Smooth muscle cell (in vitro differentiated cells): ENCODE data around the gene ANKRD22. TPM values are rescaled to one million over a fixed set of nuclear protein-coding genes. Genes with fewer than 3 reads are reported as not detected.

Experiments used
- DNase-seq: peaks from one replicate; lab custom pipeline; 2025; ENCODE audit not compliant: unreplicated experiment; lab: John Stamatoyannopoulos, UW
- H2AFZ ChIP-seq: fragments of 200-600 bp; sonication (generic); 2 replicates; pipeline ENCODE4 v1.6.0; 2016; ENCODE audit warnings: antibody characterized with exemption, low read depth, mild to moderate bottlenecking
- H3F3A ChIP-seq: fragments of 200-600 bp; sonication (generic); 2 replicates; pipeline ENCODE4 v1.6.0; 2017; ENCODE audit warnings: antibody characterized with exemption, low read depth
- H3K27ac ChIP-seq: fragments of 200-600 bp; sonication (generic); 2 replicates; pipeline ENCODE4 v1.5.1; 2016; ENCODE audit warnings: low read depth, mild to moderate bottlenecking
- H3K27me3 ChIP-seq: fragments of 200-600 bp; sonication (generic); 2 replicates; pipeline ENCODE4 v1.6.1; 2016; ENCODE audit warnings: low read depth, mild to moderate bottlenecking
- H3K36me3 ChIP-seq: fragments of 200-600 bp; sonication (generic); 2 replicates; pipeline ENCODE4 v1.5.1; 2016; ENCODE audit warnings: low read depth
- H3K4me1 ChIP-seq: fragments of 200-600 bp; sonication (generic); 2 replicates; pipeline ENCODE4 v1.5.1; 2016; ENCODE audit warnings: low read depth
- H3K4me2 ChIP-seq: fragments of 200-600 bp; sonication (generic); 2 replicates; pipeline ENCODE4 v1.6.0; 2016; ENCODE audit warnings: mild to moderate bottlenecking
- H3K4me3 ChIP-seq: fragments of 200-600 bp; sonication (generic); 2 replicates; pipeline ENCODE4 v1.5.1; 2016; ENCODE audit warnings: mild to moderate bottlenecking
- H3K79me2 ChIP-seq: fragments of 200-600 bp; sonication (generic); 2 replicates; pipeline ENCODE4 v1.6.0; 2016; ENCODE audit warnings: low read depth, mild to moderate bottlenecking
- H3K9ac ChIP-seq: fragments of 200-600 bp; sonication (generic); 2 replicates; pipeline ENCODE4 v1.6.0; 2016; ENCODE audit warnings: low read depth
- H3K9me3 ChIP-seq: fragments of 200-600 bp; sonication (generic); replicated peaks from 2 replicates; pipeline ENCODE4 v1.5.1; 2016; ENCODE audit warnings: low read depth
- H4K20me1 ChIP-seq: fragments of 200-600 bp; sonication (generic); 2 replicates; pipeline ENCODE4 v1.6.0; 2016; ENCODE audit warnings: low read depth
- WGBS: methylation state at CpG from one replicate; pipeline ENCODE4 v1.1.7; 2016; ENCODE audit warnings: low lambda C conversion rate; 5-methylcytosine and 5-hydroxymethylcytosine counted together
- polyA plus RNA-seq: library from polyadenylated mRNA; unstranded; fragments of >200 nt; fragmentation: Nextera tagmentation; extraction: Ambion mirVana; gene quantifications from 2 replicates; pipeline ENCODE4 v1.2.1, GENCODE V29; 2016
- total RNA-seq: library from RNA; depleted of rRNA; stranded (reverse); fragments of >200 nt; gene quantifications from 2 replicates; pipeline ENCODE4 v1.2.3, GENCODE V29; 2014
- TF ChIP-seq, protein P1 (sequence below): fragments of 200-600 bp; sonication (generic); IDR thresholded peaks from 2 replicates; pipeline ENCODE4 v1.5.1; 2017; ENCODE audit warnings: borderline replicate concordance, mild to moderate bottlenecking, antibody characterized with exemption; ENCODE audit not compliant: insufficient read depth, poor library complexity, severe bottlenecking

Gene ANKRD22
- total and polyA plus RNA-seq, 2 experiments from 2014 or later: 1.9 to 3.4 TPM

DNA sequence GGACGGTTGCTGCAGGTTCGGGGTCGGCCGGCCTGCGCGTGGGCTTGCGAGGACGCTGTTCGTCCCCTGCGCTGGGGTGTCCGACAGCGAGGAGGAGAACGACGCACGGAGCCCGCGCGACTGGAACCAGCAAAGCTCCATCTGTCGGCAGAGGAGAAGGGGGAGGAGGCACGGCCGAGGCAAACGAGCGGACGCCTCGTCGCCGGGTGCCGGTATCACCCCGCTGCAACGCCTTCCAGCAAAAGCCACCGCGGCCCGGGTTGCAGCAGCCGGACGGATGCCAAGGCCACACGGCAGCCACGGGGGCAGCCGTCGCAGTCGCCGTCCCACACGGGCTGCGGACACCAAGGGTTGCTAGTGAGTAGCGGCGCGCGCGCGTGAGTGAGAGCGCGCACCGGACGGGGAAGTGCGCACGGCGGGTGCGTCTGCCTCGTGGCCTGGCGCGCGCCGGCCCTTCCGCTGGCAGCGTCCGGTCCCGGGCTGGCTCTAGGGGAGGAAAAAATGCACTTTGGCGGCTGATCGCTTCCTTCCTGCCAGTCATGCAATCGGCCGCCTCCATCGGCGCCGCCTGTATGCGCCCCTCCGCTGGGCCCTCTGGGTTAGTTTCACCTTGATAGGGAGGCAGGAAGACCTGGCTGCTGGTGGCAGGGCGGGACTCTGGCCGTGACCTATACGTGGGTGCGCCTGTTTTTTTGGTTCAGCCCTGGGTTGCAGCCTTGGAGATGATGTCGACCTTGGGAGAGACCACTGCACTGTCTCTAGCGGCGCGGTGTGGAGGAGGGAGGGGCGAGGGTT is 28.8 kb upstream of the ANKRD22 start:
- Histone ChIP-seq H3K9me3 (no peaks in the 10 kb centered on the region), H4K20me1 (no peaks in the 10 kb centered on the region), H3K9ac (peak overlapping the region; percentile 18), H3K27me3 (peaks cover 46% of the 10 kb centered on the region), H3K27ac (no peak overlapping the region), H3K79me2 (no peaks in the 10 kb centered on the region), H3K4me1 (peaks cover 16% of the 10 kb centered on the region), H2AFZ (peak overlapping the region; percentile 93), H3K4me3 (peak overlapping the region; percentile 82), H3K4me2 (peak overlapping the region; percentile 97), H3F3A (no peaks in the 10 kb centered on the region), H3K36me3 (no peaks in the 10 kb centered on the region)
- 1% methylated on average over 84 of the region's 84 CpGs for WGBS
- DNase-seq: peak; percentile 28
- TF ChIP-seq, protein P1, sequence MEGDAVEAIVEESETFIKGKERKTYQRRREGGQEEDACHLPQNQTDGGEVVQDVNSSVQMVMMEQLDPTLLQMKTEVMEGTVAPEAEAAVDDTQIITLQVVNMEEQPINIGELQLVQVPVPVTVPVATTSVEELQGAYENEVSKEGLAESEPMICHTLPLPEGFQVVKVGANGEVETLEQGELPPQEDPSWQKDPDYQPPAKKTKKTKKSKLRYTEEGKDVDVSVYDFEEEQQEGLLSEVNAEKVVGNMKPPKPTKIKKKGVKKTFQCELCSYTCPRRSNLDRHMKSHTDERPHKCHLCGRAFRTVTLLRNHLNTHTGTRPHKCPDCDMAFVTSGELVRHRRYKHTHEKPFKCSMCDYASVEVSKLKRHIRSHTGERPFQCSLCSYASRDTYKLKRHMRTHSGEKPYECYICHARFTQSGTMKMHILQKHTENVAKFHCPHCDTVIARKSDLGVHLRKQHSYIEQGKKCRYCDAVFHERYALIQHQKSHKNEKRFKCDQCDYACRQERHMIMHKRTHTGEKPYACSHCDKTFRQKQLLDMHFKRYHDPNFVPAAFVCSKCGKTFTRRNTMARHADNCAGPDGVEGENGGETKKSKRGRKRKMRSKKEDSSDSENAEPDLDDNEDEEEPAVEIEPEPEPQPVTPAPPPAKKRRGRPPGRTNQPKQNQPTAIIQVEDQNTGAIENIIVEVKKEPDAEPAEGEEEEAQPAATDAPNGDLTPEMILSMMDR: no peak

DNA sequence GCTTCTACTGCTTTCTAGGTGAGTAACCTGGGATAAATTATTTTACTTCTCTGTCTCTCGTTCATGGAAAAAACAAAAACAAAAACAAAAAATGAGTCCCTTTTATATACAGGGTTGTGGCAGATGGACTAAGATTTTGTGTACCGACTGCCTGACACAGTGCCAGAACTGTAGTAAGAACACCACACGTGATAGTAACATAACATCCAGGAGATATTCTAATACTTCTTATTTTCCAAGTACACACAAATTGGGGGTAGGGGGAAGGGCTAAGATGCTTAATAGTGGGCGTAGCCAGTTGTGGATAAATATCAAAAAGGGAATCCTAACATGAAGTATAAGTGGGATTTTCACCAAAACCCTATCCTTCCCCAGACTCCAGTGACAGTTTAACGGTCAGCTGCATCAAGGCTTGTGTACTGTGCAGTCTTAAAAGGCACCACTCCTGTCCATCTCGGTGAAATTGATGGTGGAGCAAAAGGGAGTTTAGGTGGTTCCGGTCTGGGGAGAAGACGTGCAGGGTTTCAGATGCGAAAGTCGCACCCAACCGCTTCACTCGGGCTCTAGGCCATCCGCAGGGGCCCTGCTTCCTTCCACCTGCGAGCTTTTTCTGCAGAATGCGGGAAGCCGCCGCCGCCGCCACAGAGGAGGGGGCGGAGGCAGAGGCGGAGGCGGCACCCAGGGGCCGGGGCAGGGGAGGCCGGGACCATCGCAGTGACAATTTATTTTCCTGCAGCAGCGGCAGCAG is 28.1 kb upstream of the ANKRD22 start, which contains the start of gene STAMBPL1:
Gene STAMBPL1 (plus strand): TSS at position 712 of the 748 bp plus-strand sequence. CDS start 21,464 bp downstream, outside the sequence.
- H3K36me3 ChIP-seq: no peaks in the 10 kb centered on the region
- no peaks in the 10 kb centered on the region for H3K79me2 ChIP-seq
- H4K20me1 ChIP-seq: no peaks in the 10 kb centered on the region
- no peak for DNase-seq
- H3F3A ChIP-seq: no peaks in the 10 kb centered on the region
- TF ChIP-seq, protein P1: no peak
- peak within 1 kb of the TSS; percentile 82 for H3K4me3 ChIP-seq
- no peaks in the 10 kb centered on the region for H3K9me3 ChIP-seq
- H3K4me2 ChIP-seq: peak within 1 kb of the TSS; percentile 97
- H2AFZ ChIP-seq: peak within 1 kb of the TSS; percentile 93
- 17% methylated on average over 23 of the region's 26 CpGs for WGBS
- H3K27ac ChIP-seq: no peak within 1 kb of the TSS
- H3K27me3 ChIP-seq: peaks cover 40% of the 10 kb centered on the region
- H3K9ac ChIP-seq: peak within 1 kb of the TSS; percentile 18
- H3K4me1 ChIP-seq: peaks cover 16% of the 10 kb centered on the region

DNA sequence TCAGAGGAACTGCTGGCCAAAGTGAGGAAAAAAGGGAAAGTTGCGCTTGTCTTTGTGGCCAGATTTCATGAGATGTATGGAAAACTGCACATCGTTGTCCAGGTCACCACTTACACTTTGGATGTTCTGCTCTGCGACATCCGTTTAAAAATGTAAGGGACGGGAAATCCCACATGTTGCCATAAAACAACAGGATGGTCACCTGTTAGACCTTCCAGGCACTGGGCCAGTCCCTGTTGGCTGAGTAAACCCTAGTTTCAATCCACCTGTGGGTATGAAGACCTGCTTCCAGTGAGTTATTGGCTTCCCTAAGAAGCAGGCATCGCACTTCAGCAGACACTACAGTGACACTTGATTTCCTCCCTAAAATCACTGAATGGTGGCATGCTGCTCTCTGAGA is 25.7 kb upstream of the ANKRD22 start:
- no peaks in the 10 kb centered on the region for H3K36me3 ChIP-seq
- no peak overlapping the region for H3K4me2 ChIP-seq
- H3K27me3 ChIP-seq: peaks cover 46% of the 10 kb centered on the region
- H3K27ac ChIP-seq: no peak overlapping the region
- H3K4me1 ChIP-seq: peaks cover 13% of the 10 kb centered on the region
- H3F3A ChIP-seq: no peaks in the 10 kb centered on the region
- no peak overlapping the region for H2AFZ ChIP-seq
- H3K9ac ChIP-seq: no peak overlapping the region
- 96% methylated on average over 6 of the region's 6 CpGs for WGBS
- TF ChIP-seq, protein P1: no peak
- H3K9me3 ChIP-seq: no peaks in the 10 kb centered on the region
- no peaks in the 10 kb centered on the region for H3K79me2 ChIP-seq
- H3K4me3 ChIP-seq: no peak overlapping the region
- DNase-seq: no peak
- H4K20me1 ChIP-seq: no peaks in the 10 kb centered on the region
